NOMO-1 treated with DMSO at 0.1 percent for 48 hours (cell line): ENCODE measurements around the gene LTA4H.

ENCODE experiments used
- DNase-seq: peaks from one replicate; lab custom pipeline; 2025; ENCODE audit not compliant: unreplicated experiment; lab: John Stamatoyannopoulos, UW

LTA4H gene

GRCh38 chr12:96034621-96035282, 635 bp downstream of the LTA4H start:
- peak; percentile 22 for DNase-seq

- peak; percentile 16 for DNase-seq
Observed at GRCh38 chr12:96033549-96034389, 1.6 kb downstream of the LTA4H start.

- DNase-seq: no peak
Observed at GRCh38 chr12:96029826-96030225, 5.6 kb downstream of the LTA4H start.

GRCh38 chr12:96028538-96028937, 6.8 kb downstream of the LTA4H start:
- no peak for DNase-seq

GRCh38 chr12:96026331-96026730, 9.1 kb downstream of the LTA4H start:
- no peak for DNase-seq

- no peak for DNase-seq
Observed at GRCh38 chr12:96025518-96025917, 9.9 kb downstream of the LTA4H start.

- peak; percentile 97 for DNase-seq
Observed at GRCh38 chr12:96020314-96021003, 14.9 kb downstream of the LTA4H start.

- DNase-seq: no peak
Observed at GRCh38 chr12:96015672-96016071, 19.7 kb downstream of the LTA4H start.

- no peak for DNase-seq
Observed at GRCh38 chr12:96014943-96015599, 20.3 kb downstream of the LTA4H start.

- no peak for DNase-seq
Observed at GRCh38 chr12:96007729-96008128, 27.7 kb downstream of the LTA4H start.

GRCh38 chr12:96006727-96007126, 28.7 kb downstream of the LTA4H start:
- DNase-seq: no peak

GRCh38 chr12:96000858-96001257, 34.5 kb downstream of the LTA4H start:
- no peak for DNase-seq

GRCh38 chr12:95999484-95999883, 35.9 kb downstream of the LTA4H start:
- no peak for DNase-seq

GRCh38 chr12:95998611-95999286, 36.6 kb downstream of the LTA4H start:
- DNase-seq: peak; percentile 84

- no peak for DNase-seq
Observed at GRCh38 chr12:95997911-95998510, 37.4 kb downstream of the LTA4H start.

GRCh38 chr12:95997276-95997675, 38.1 kb downstream of the LTA4H start:
- no peak for DNase-seq

- DNase-seq: peak; percentile 93
Observed at GRCh38 chr12:95996034-95996658, 39.2 kb downstream of the LTA4H start, which contains the start of gene HAL. TSS of gene HAL (minus strand) at chr12:95996344. CDS start at chr12:95995910, 434 bp downstream.

GRCh38 chr12:95995238-95996031, 40.0 kb downstream of the LTA4H start:
- DNase-seq: peak; percentile 36

- no peak for DNase-seq
Observed at GRCh38 chr12:95994476-95994875, 40.9 kb downstream of the LTA4H start.
